HepG2 (cell line): ENCODE measurements around the gene COL9A3. TPM values are rescaled to one million over a fixed set of nuclear protein-coding genes. Genes with fewer than 3 reads are reported as not detected.

Experiments
- AFF4 ChIP-seq: sonication (generic); formaldehyde crosslinking; IDR thresholded peaks from 2 replicates; pipeline ENCODE4 v1.4.0; 2020; ENCODE audit warnings: missing genetic modification reagents
- AKAP8 ChIP-seq: sonication (generic); formaldehyde crosslinking; IDR thresholded peaks from 2 replicates; pipeline ENCODE4 v1.5.1; 2020; ENCODE audit warnings: mild to moderate bottlenecking, missing genetic modification reagents
- ASH2L ChIP-seq: fragments of 300-600, 200-600 bp; sonication (generic); IDR thresholded peaks from 2 replicates; pipeline ENCODE4 v1.7.0; 2017; ENCODE audit warnings: low read depth, mild to moderate bottlenecking, moderate library complexity, mixed read lengths, low read length; ENCODE audit not compliant: insufficient read length
- DDIT3 ChIP-seq: sonication (generic); formaldehyde crosslinking; IDR thresholded peaks from 2 replicates; pipeline ENCODE4 v1.4.0; 2020; ENCODE audit warnings: mild to moderate bottlenecking, missing genetic modification reagents
- GABPB1 ChIP-seq: IDR thresholded peaks from 2 replicates; pipeline ENCODE4 v1.6.1; 2016; ENCODE audit warnings: mild to moderate bottlenecking, missing genetic modification reagents, moderate library complexity, missing compliant biosample characterization
- HNF4G ChIP-seq, 2 experiments: sonication (generic) in 1 of 2; formaldehyde crosslinking in 1 of 2; IDR thresholded peaks; 2 replicates each; pipeline versions ENCODE4 v1.4.0 to v1.6.1; 2011 to 2020; ENCODE audit warnings: borderline replicate concordance in 2 of 2, low read depth in 2 of 2, mild to moderate bottlenecking in 2 of 2, low read length in 1 of 2, missing genetic modification reagents in 1 of 2, moderate library complexity in 1 of 2
- MLXIP ChIP-seq: sonication (generic); formaldehyde crosslinking; IDR thresholded peaks from 2 replicates; pipeline ENCODE4 v1.9.0; 2021; ENCODE audit warnings: missing genetic modification reagents, borderline replicate concordance
- NCOR1 ChIP-seq: fragments of 200-600 bp; sonication (generic); IDR thresholded peaks from 2 replicates; pipeline ENCODE4 v1.7.0; 2017; ENCODE audit warnings: antibody characterized with exemption, low read length, borderline replicate concordance
- PAWR ChIP-seq: sonication (generic); formaldehyde crosslinking; IDR thresholded peaks from 2 replicates; pipeline ENCODE4 v1.4.0; 2020; ENCODE audit warnings: missing genetic modification reagents, mild to moderate bottlenecking, borderline replicate concordance
- RCOR2 ChIP-seq: IDR thresholded peaks from 2 replicates; pipeline ENCODE4 v1.6.1; 2016; ENCODE audit warnings: missing biosample characterization, missing genetic modification reagents
- TARDBP ChIP-seq: sonication (generic); formaldehyde crosslinking; IDR thresholded peaks from 2 replicates; pipeline ENCODE4 v1.8.0; 2022; ENCODE audit warnings: mild to moderate bottlenecking, missing genetic modification reagents
- THAP8 ChIP-seq: sonication (generic); formaldehyde crosslinking; IDR thresholded peaks from 2 replicates; pipeline ENCODE4 v1.5.1; 2020; ENCODE audit warnings: missing genetic modification reagents, mild to moderate bottlenecking, borderline replicate concordance
- ZBTB1 ChIP-seq: sonication (generic); formaldehyde crosslinking; IDR thresholded peaks from 2 replicates; pipeline ENCODE4 v1.4.0; 2020; ENCODE audit warnings: missing genetic modification reagents, borderline replicate concordance
- ZEB1 ChIP-seq: IDR thresholded peaks from 2 replicates; pipeline ENCODE4 v1.6.1; 2012; ENCODE audit warnings: mild to moderate bottlenecking, low read depth, inconsistent platforms; ENCODE audit not compliant: insufficient replicate concordance
- ZNF282 ChIP-seq: fragments of 450-650 bp; IDR thresholded peaks from 2 replicates; pipeline ENCODE4 v1.6.1; 2018; ENCODE audit not compliant: partially characterized antibody
- ZNF296 ChIP-seq: sonication (generic); formaldehyde crosslinking; conservative IDR thresholded peaks from 2 replicates; pipeline ENCODE4 v1.5.0; 2020; ENCODE audit warnings: mild to moderate bottlenecking, missing genetic modification reagents
- ZNF451 ChIP-seq: sonication (generic); formaldehyde crosslinking; IDR thresholded peaks from 2 replicates; pipeline ENCODE4 v1.5.0; 2020; ENCODE audit warnings: mild to moderate bottlenecking, missing genetic modification reagents
- ZNF501 ChIP-seq: sonication (generic); formaldehyde crosslinking; IDR thresholded peaks from 2 replicates; pipeline ENCODE4 v1.5.1; 2020; ENCODE audit warnings: mild to moderate bottlenecking, moderate library complexity, missing genetic modification reagents
- ZNF616 ChIP-seq: sonication (generic); formaldehyde crosslinking; IDR thresholded peaks from 2 replicates; pipeline ENCODE4 v1.5.0; 2020; ENCODE audit warnings: low read depth, mild to moderate bottlenecking, missing genetic modification reagents
- ZNF792 ChIP-seq: IDR thresholded peaks from 2 replicates; pipeline ENCODE4 v1.6.1; 2016
- ZNF83 ChIP-seq: sonication (generic); formaldehyde crosslinking; IDR thresholded peaks from 2 replicates; pipeline ENCODE4 v1.4.0; 2020; ENCODE audit warnings: missing genetic modification reagents, mild to moderate bottlenecking, borderline replicate concordance
- polyA plus RNA-seq, 8 experiments: library from polyadenylated mRNA; depleted of rRNA in 3 of 8; stranded (reverse) in 7 of 8; unstranded in 1 of 8; fragments of >200 nt; fragmentation: Illumina TruSeq in 4 of 8; extraction: Trizol in 4 of 8; gene quantifications; 2 replicates each; pipeline versions ENCODE4 v1.2.1 to v1.2.3, GENCODE V29; 2011 to 2016; ENCODE audit warnings: low read depth in 4 of 8, missing spikeins in 1 of 8, mixed read lengths in 1 of 8; ENCODE audit not compliant: insufficient read depth in 1 of 8
- total RNA-seq, 5 experiments: library from RNA; depleted of rRNA; stranded (reverse); fragments of >200 nt; fragmentation: Illumina TruSeq; extraction: Trizol; gene quantifications; 2 replicates each; pipeline ENCODE4 v1.2.3, GENCODE V29; 2016; ENCODE audit warnings: low read depth in 1 of 5

The COL9A3 gene
- total and polyA plus RNA-seq, 2 of the 13 experiments (the other 11 are each of a cell fraction or from before 2014, with no cell fraction given) = 155 to 204 TPM

- TF ChIP-seq ZNF296 (CRISPR knock-in tag) (peak; percentile 93), GABPB1 (CRISPR knock-in tag) (peak; percentile 87), ZNF282 (no peak), AKAP8 (CRISPR knock-in tag) (peak; percentile 84), MLXIP (0 out of 2 replicates have a peak, but pooled peaks have one; percentile 77), TARDBP (CRISPR knock-in tag) (no peak; the same call in 1 of the 2 replicates), ASH2L (peak; percentile 98), DDIT3 (no peak), NCOR1 (peak; percentile 97), ZNF501 (CRISPR knock-in tag) (peak; percentile 91), RCOR2 (CRISPR knock-in tag) (peak; percentile 92), ZNF83 (CRISPR knock-in tag) (no peak), ZNF451 (CRISPR knock-in tag) (0 out of 2 replicates have a peak, but pooled peaks have one; percentile 51), THAP8 (CRISPR knock-in tag) (no peak), HNF4G (IDR thresholded peaks at IDR 0.05; ENCODE audit: borderline replicate concordance, low read depth, low read length) (peak; percentile 87), HNF4G (CRISPR knock-in tag; IDR thresholded peaks at IDR 0.05; ENCODE audit: borderline replicate concordance, low read depth) (peak; percentile 92), ZBTB1 (CRISPR knock-in tag) (no peak; the same call in 1 of the 2 replicates), PAWR (CRISPR knock-in tag) (no peak), AFF4 (CRISPR knock-in tag) (peak; percentile 74), ZNF792 (no peak), ZNF616 (CRISPR knock-in tag) (no peak), ZEB1 (no peak)
Observed at GRCh38 chr20:62805711-62806382, 11.0 kb upstream of the COL9A3 start (continued).
